ENCODE measurements around the gene KCNH5. TPM values are rescaled to one million over a fixed set of nuclear protein-coding genes. Genes with fewer than 3 reads are reported as not detected.

KCNH5 gene
- total RNA-seq, 3 donors from 2014 or later (not counting 1 experiment from before 2014, with no cell fraction given) = not detected

DNA sequence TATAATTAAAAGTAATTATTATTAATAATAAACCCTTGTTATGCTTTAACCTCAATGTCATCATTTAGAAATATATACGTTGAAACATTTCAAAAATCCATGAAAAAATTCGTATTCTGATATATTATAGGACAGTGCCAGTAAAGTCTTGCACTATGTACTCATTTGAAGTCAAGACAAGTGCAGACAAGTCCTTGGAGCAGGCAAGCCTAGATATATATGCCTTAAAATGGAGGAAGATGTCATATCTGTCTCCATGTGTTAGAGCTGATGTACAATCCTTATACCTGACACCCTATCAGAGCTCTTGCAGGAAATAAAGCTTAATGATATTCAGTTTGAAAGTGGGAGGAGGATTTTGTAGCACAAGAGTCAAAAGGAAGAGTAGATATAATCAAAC is 310.4 kb downstream of the KCNH5 start:
- intact Hi-C loops (cut with micrococcal nuclease) = no loop called here
- TF ChIP-seq, protein P1, sequence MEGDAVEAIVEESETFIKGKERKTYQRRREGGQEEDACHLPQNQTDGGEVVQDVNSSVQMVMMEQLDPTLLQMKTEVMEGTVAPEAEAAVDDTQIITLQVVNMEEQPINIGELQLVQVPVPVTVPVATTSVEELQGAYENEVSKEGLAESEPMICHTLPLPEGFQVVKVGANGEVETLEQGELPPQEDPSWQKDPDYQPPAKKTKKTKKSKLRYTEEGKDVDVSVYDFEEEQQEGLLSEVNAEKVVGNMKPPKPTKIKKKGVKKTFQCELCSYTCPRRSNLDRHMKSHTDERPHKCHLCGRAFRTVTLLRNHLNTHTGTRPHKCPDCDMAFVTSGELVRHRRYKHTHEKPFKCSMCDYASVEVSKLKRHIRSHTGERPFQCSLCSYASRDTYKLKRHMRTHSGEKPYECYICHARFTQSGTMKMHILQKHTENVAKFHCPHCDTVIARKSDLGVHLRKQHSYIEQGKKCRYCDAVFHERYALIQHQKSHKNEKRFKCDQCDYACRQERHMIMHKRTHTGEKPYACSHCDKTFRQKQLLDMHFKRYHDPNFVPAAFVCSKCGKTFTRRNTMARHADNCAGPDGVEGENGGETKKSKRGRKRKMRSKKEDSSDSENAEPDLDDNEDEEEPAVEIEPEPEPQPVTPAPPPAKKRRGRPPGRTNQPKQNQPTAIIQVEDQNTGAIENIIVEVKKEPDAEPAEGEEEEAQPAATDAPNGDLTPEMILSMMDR (IDR thresholded peaks at IDR 0.05) = no peak
- no peaks in the 10 kb centered on the region for H3K27me3 ChIP-seq (ENCODE audit: control insufficient read depth, insufficient read depth, low read length)
- no peaks in the 10 kb centered on the region for H3K4me1 ChIP-seq (ENCODE audit: control insufficient read depth, insufficient read depth, low read length)
- DNase-seq = no peak
- Mint-ChIP-seq H3K4me3 (no peak overlapping the region), H3K27me3 (ENCODE audit: low read depth in 2 of 2) (no peaks in the 10 kb centered on the region), H3K27ac (no peak overlapping the region), H3K36me3 (no peaks in the 10 kb centered on the region), H3K9me3 (peaks cover 6 to 15% of the 10 kb centered on the region in 2 donors), H3K4me1 (no peaks in the 10 kb centered on the region)
- H3K4me3 ChIP-seq (ENCODE audit: low read length) = no peak overlapping the region
- H3K27ac ChIP-seq (ENCODE audit: low read length) = no peak overlapping the region
- WGBS (ENCODE audit: insufficient coverage) = 57% methylated on average over 1 of the region's 2 CpGs
- no peak for ATAC-seq
- no peaks in the 10 kb centered on the region for H3K9me3 ChIP-seq (ENCODE audit: control insufficient read depth, insufficient read depth, low read length)
- H3K36me3 ChIP-seq (ENCODE audit: control insufficient read depth, insufficient read depth, low read length) = no peaks in the 10 kb centered on the region

DNA sequence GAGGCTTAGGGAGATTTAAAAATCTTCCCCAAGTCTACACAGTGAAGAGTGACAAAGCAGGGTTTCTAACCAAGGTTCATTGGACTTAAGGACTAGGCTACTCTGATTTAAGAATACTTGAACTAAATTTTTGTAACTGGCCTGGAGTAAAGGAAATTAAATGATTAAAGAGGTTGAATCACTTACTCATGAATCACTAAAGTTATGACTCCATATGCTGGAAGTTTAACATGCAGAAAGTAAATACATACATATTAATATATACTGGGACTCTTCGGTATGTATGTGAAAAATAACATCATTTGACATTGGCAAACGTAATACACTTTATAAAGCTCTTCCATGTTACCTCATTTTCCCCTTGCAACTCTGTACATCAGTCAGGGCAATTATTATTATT is 322.9 kb downstream of the KCNH5 start:
- no peak overlapping the region for H3K4me3 ChIP-seq (ENCODE audit: low read length)
- no peak overlapping the region for H3K27ac Mint-ChIP-seq
- ATAC-seq (no peak), DNase-seq (no peak)
- H3K36me3 Mint-ChIP-seq = no peaks in the 10 kb centered on the region
- no peak overlapping the region for H3K4me3 Mint-ChIP-seq
- no peaks in the 10 kb centered on the region for H3K4me1 ChIP-seq (ENCODE audit: control insufficient read depth, insufficient read depth, low read length)
- H3K9me3 ChIP-seq (ENCODE audit: control insufficient read depth, insufficient read depth, low read length) = no peaks in the 10 kb centered on the region
- no peaks in the 10 kb centered on the region for H3K27me3 ChIP-seq (ENCODE audit: control insufficient read depth, insufficient read depth, low read length)
- H3K4me1 Mint-ChIP-seq = no peaks in the 10 kb centered on the region
- peaks cover 10 to 12% of the 10 kb centered on the region in 2 donors for H3K9me3 Mint-ChIP-seq
- H3K36me3 ChIP-seq (ENCODE audit: control insufficient read depth, insufficient read depth, low read length) = no peaks in the 10 kb centered on the region
- TF ChIP-seq, protein P1 (IDR thresholded peaks at IDR 0.05) = no peak
- H3K27me3 Mint-ChIP-seq (ENCODE audit: low read depth in 2 of 2) = no peaks in the 10 kb centered on the region
- H3K27ac ChIP-seq (ENCODE audit: low read length) = no peak overlapping the region
- WGBS (ENCODE audit: insufficient coverage) = 27% methylated on average over 1 of the region's 2 CpGs
- intact Hi-C loops (cut with micrococcal nuclease) = no loop called here

- H3K27ac ChIP-seq (ENCODE audit: low read length) = no peak overlapping the region
- H3K4me1 ChIP-seq (ENCODE audit: control insufficient read depth, insufficient read depth, low read length) = no peaks in the 10 kb centered on the region
- H3K27me3 ChIP-seq (ENCODE audit: control insufficient read depth, insufficient read depth, low read length) = no peaks in the 10 kb centered on the region
- H3K27ac Mint-ChIP-seq = no peak overlapping the region
- H3K4me1 Mint-ChIP-seq = no peaks in the 10 kb centered on the region
- no peaks in the 10 kb centered on the region for H3K36me3 Mint-ChIP-seq
- WGBS (ENCODE audit: insufficient coverage) = 100% methylated on average over 1 of the region's 1 CpG
- H3K9me3 Mint-ChIP-seq = peaks cover 12 to 15% of the 10 kb centered on the region in 2 donors
- TF ChIP-seq, protein P1 (IDR thresholded peaks at IDR 0.05) = no peak
- H3K27me3 Mint-ChIP-seq (ENCODE audit: low read depth in 2 of 2) = no peaks in the 10 kb centered on the region
- DNase-seq (no peak), ATAC-seq (no peak)
- no peaks in the 10 kb centered on the region for H3K9me3 ChIP-seq (ENCODE audit: control insufficient read depth, insufficient read depth, low read length)
- no peak overlapping the region for H3K4me3 Mint-ChIP-seq
- H3K36me3 ChIP-seq (ENCODE audit: control insufficient read depth, insufficient read depth, low read length) = no peaks in the 10 kb centered on the region
- intact Hi-C loops (cut with micrococcal nuclease) = no loop called here
- H3K4me3 ChIP-seq (ENCODE audit: low read length) = no peak overlapping the region
Measured at GRCh38 chr14:62718629-62719028, 326.6 kb downstream of the KCNH5 start.

- Histone ChIP-seq H3K27me3 (ENCODE audit: control insufficient read depth, insufficient read depth, low read length) (no peaks in the 10 kb centered on the region), H3K4me1 (ENCODE audit: control insufficient read depth, insufficient read depth, low read length) (no peaks in the 10 kb centered on the region), H3K27ac (ENCODE audit: low read length) (no peak overlapping the region), H3K9me3 (ENCODE audit: control insufficient read depth, insufficient read depth, low read length) (peaks cover 3% of the 10 kb centered on the region), H3K36me3 (ENCODE audit: control insufficient read depth, insufficient read depth, low read length) (no peaks in the 10 kb centered on the region), H3K4me3 (ENCODE audit: low read length) (no peak overlapping the region)
- H3K36me3 Mint-ChIP-seq = no peaks in the 10 kb centered on the region
- peaks cover 3 to 8% of the 10 kb centered on the region in 2 donors for H3K9me3 Mint-ChIP-seq
- 40% methylated on average over 7 of the region's 7 CpGs for WGBS (ENCODE audit: insufficient coverage)
- H3K27me3 Mint-ChIP-seq (ENCODE audit: low read depth in 2 of 2) = no peaks in the 10 kb centered on the region
- intact Hi-C loops (cut with micrococcal nuclease) = no loop called here
- no peaks in the 10 kb centered on the region for H3K4me1 Mint-ChIP-seq
- no peak overlapping the region for H3K4me3 Mint-ChIP-seq
- H3K27ac Mint-ChIP-seq = no peak overlapping the region
- ATAC-seq = no peak
- DNase-seq = no peak
- TF ChIP-seq, protein P1 (IDR thresholded peaks at IDR 0.05) = no peak
Measured at GRCh38 chr14:62711351-62712023, 333.8 kb downstream of the KCNH5 start.
